K562 (cell line): ENCODE results near the gene UBE2QL1. TPM values are rescaled to one million over a fixed set of nuclear protein-coding genes. Genes with fewer than 3 reads are reported as not detected.
A peak's percentile ranks its signal among the peaks of the same experiment; 100 is the strongest.

Source experiments
- ATAC-seq: fragments of 200-7000 bp; cut with Tn5 transposase; 3 replicates; pipeline ENCODE4 v1.9.1; 2020; ENCODE audit warnings: moderate library complexity
- BruUV-seq: library from RNA; stranded (reverse); fragments of 400-500 nt; replicated peaks from 2 replicates; lab custom pipeline; 2021; lab: Mats Ljungman, UMichigan
- CTCF ChIA-PET: fragments of 300-600 bp; formaldehyde crosslinking; extraction: SDS; loops from one replicate; lab custom pipeline; 2021; ENCODE audit warnings: low intra/inter-chr PET ratio; lab: Yijun Ruan, JAX
- POLR2A ChIA-PET: fragments of 300-600, 350-650 bp; sonication (Branson Sonifier 250); formaldehyde crosslinking; extraction: SDS; loops from one replicate; lab custom pipeline; 2021; ENCODE audit warnings: antibody characterized with exemption, inconsistent platforms; lab: Yijun Ruan, JAX
- DNase-seq, 4 experiments: peaks; one replicate each; pipeline versions ENCODE4 v3.0.0 to v3.0.0-alpha.2; 2011 to 2018; ENCODE audit warnings: low spot score in 3 of 4, mixed read lengths in 3 of 4; ENCODE audit errors: extremely low read depth in 1 of 4
- FAIRE-seq: peaks from 2 replicates; lab custom pipeline; 2011; peaks lifted over from hg19 to GRCh38; lab: Jason Lieb, UNC
- H2AFZ ChIP-seq: 2 replicates; pipeline ENCODE4 v1.6.0; 2011; ENCODE audit warnings: low read depth, low read length, control low read depth, inconsistent platforms
- H3K27ac ChIP-seq: fragments of 200-600 bp; 3 replicates; pipeline ENCODE4 v1.8.0; 2011; ENCODE audit warnings: low read depth, mild to moderate bottlenecking, control low read depth, inconsistent platforms, low read length, moderate library complexity, mixed read lengths; ENCODE audit errors: extremely low read depth
- H3K27me3 ChIP-seq, 2 experiments: fragments of 300-600 bp in 1 of 2; 2 replicates in 1 of 2; 3 replicates in 1 of 2; pipeline versions ENCODE4 v1.6.0 to v1.8.0; 2011; ENCODE audit warnings: inconsistent platforms in 2 of 2, low read length in 2 of 2, mild to moderate bottlenecking in 1 of 2, mixed read lengths in 1 of 2, moderate library complexity in 1 of 2; ENCODE audit not compliant: control insufficient read depth in 2 of 2, insufficient read depth in 2 of 2
- H3K36me3 ChIP-seq: fragments of 300-600 bp; 3 replicates; pipeline ENCODE4 v1.8.0; 2011; ENCODE audit warnings: mild to moderate bottlenecking, low read length, inconsistent platforms; ENCODE audit not compliant: control insufficient read depth, insufficient read depth
- H3K4me1 ChIP-seq, 2 experiments: fragments of 200-600 bp in 1 of 2; replicated peaks in 1 of 2; 2 replicates in 1 of 2; 3 replicates in 1 of 2; pipeline versions ENCODE4 v1.5.1 to v1.8.0; 2011; ENCODE audit warnings: inconsistent platforms in 2 of 2, low read length in 2 of 2, mild to moderate bottlenecking in 1 of 2, mixed read lengths in 1 of 2, moderate library complexity in 1 of 2; ENCODE audit not compliant: control insufficient read depth in 2 of 2, insufficient read depth in 2 of 2
- H3K4me2 ChIP-seq: 2 replicates; pipeline ENCODE4 v1.6.1; 2011; ENCODE audit warnings: low read length, control low read depth, inconsistent platforms, mixed read lengths; ENCODE audit not compliant: insufficient read depth
- H3K4me3 ChIP-seq: fragments of 200-600 bp; sonication (generic), shearing (Covaris generic); 2 replicates; pipeline ENCODE4 v1.5.1; 2016; ENCODE audit warnings: control low read depth, inconsistent platforms
- H3K79me2 ChIP-seq: fragments of 200-600 bp; 3 replicates; pipeline ENCODE4 v1.8.0; 2011; ENCODE audit warnings: low read length, inconsistent platforms; ENCODE audit not compliant: control insufficient read depth, insufficient read depth
- H3K9ac ChIP-seq, 2 experiments: 2 replicates each; pipeline versions ENCODE4 v1.6.0 to v1.6.1; 2011; ENCODE audit warnings: low read depth in 2 of 2, low read length in 2 of 2, control low read depth in 1 of 2, inconsistent platforms in 1 of 2, mild to moderate bottlenecking in 1 of 2, mixed read lengths in 1 of 2; ENCODE audit not compliant: insufficient read depth in 1 of 2
- H3K9me1 ChIP-seq: one replicate; pipeline ENCODE4 v1.6.0; 2011; ENCODE audit warnings: inconsistent platforms, mild to moderate bottlenecking, low read length, moderate library complexity; ENCODE audit not compliant: control insufficient read depth, insufficient read depth
- H3K9me3 ChIP-seq: replicated peaks from 2 replicates; pipeline ENCODE4 v1.5.1; 2011; ENCODE audit warnings: low read depth, low read length, inconsistent platforms; ENCODE audit not compliant: control insufficient read depth, insufficient read depth
- H4K20me1 ChIP-seq: replicated peaks from 2 replicates; pipeline ENCODE4 v1.6.1; 2011; ENCODE audit warnings: low read length, inconsistent platforms, mixed read lengths; ENCODE audit not compliant: control insufficient read depth, insufficient read depth
- FOXJ2 ChIP-seq: fragments of 200-800 bp; sonication (Bioruptor generic); IDR thresholded peaks from 2 replicates; pipeline ENCODE4 v1.6.1; 2016; ENCODE audit warnings: missing genetic modification characterization, missing compliant biosample characterization
- RAD21 ChIP-seq, 2 experiments: fragments of 250-450 bp in 1 of 2; fragments of 450-650 bp in 1 of 2; sonication (Bioruptor Pico) in 1 of 2; formaldehyde crosslinking in 1 of 2; IDR thresholded peaks in 1 of 2; conservative IDR thresholded peaks in 1 of 2; 2 replicates each; pipeline versions ENCODE4 v1.4.0 to v1.8.0; 2020 to 2022; ENCODE audit warnings: mild to moderate bottlenecking in 2 of 2, moderate library complexity in 1 of 2
- SLC30A9 ChIP-seq: fragments of 250-450 bp; sonication (Bioruptor Pico); IDR thresholded peaks from 2 replicates; pipeline ENCODE4 v1.8.0; 2022; ENCODE audit warnings: mild to moderate bottlenecking, moderate library complexity
- TEAD1 ChIP-seq, 2 experiments: fragments of 450-650 bp in 1 of 2; sonication (generic) in 1 of 2; formaldehyde crosslinking; IDR thresholded peaks; 2 replicates each; pipeline versions ENCODE4 v1.4.0 to v1.8.0; 2020 to 2022; ENCODE audit warnings: mild to moderate bottlenecking in 2 of 2, missing genetic modification reagents in 1 of 2
- THRA ChIP-seq: fragments of 450-650 bp; IDR thresholded peaks from 2 replicates; pipeline ENCODE4 v1.6.1; 2017; ENCODE audit warnings: mild to moderate bottlenecking, moderate library complexity
- THRB ChIP-seq: fragments of 450-650 bp; formaldehyde crosslinking; conservative IDR thresholded peaks from 2 replicates; pipeline ENCODE4 v1.4.0; 2022; ENCODE audit warnings: mild to moderate bottlenecking, missing genetic modification characterization
- WGBS: fragments of 100-300 bp; shearing (Covaris generic); methylation state at CpG from one replicate; pipeline ENCODE4 v1.1.6; 2016; ENCODE audit warnings: low coverage, mixed read lengths; ENCODE audit not compliant: insufficient coverage; ENCODE audit errors: missing lambda C conversion rate; 5-methylcytosine and 5-hydroxymethylcytosine counted together
- in situ Hi-C: fragments of 300-500 bp; cut with MboI; formaldehyde crosslinking; loops from 4 replicates; pipeline ENCODE4 v1.15.0; 2018; ENCODE audit warnings: inconsistent platforms, mixed read lengths
- intact Hi-C: fragments of 100-400 bp; cut with micrococcal nuclease; formaldehyde crosslinking; loops from 2 replicates; pipeline ENCODE4 v1.14.2; 2022
- polyA plus RNA-seq, 8 experiments: library from polyadenylated mRNA; depleted of rRNA in 4 of 8; stranded (reverse) in 5 of 8; unstranded in 3 of 8; fragments of >200 nt; fragmentation: Nextera tagmentation in 2 of 8; fragmentation: Illumina TruSeq in 1 of 8; extraction: Ambion mirVana in 2 of 8; extraction: Trizol in 1 of 8; gene quantifications; 2 replicates each; pipeline versions ENCODE4 v1.2.1 to v1.2.3, GENCODE V29; 2011 to 2014; ENCODE audit warnings: inconsistent platforms in 1 of 8, missing spikeins in 1 of 8
- total RNA-seq, 7 experiments: library from RNA; depleted of rRNA in 6 of 7; stranded (reverse); fragments of >200 nt in 6 of 7; fragmentation: Illumina TruSeq in 2 of 7; extraction: Trizol in 2 of 7; gene quantifications; 2 replicates each; pipeline versions ENCODE4 v1.2.1 to v1.2.3, GENCODE V29; 2011 to 2021; ENCODE audit warnings: low replicate concordance in 1 of 7

The UBE2QL1 gene
- total and polyA plus RNA-seq, 9 of the 15 experiments (the other 6 are each of a cell fraction or from before 2014, with no cell fraction given) = not detected

DNA sequence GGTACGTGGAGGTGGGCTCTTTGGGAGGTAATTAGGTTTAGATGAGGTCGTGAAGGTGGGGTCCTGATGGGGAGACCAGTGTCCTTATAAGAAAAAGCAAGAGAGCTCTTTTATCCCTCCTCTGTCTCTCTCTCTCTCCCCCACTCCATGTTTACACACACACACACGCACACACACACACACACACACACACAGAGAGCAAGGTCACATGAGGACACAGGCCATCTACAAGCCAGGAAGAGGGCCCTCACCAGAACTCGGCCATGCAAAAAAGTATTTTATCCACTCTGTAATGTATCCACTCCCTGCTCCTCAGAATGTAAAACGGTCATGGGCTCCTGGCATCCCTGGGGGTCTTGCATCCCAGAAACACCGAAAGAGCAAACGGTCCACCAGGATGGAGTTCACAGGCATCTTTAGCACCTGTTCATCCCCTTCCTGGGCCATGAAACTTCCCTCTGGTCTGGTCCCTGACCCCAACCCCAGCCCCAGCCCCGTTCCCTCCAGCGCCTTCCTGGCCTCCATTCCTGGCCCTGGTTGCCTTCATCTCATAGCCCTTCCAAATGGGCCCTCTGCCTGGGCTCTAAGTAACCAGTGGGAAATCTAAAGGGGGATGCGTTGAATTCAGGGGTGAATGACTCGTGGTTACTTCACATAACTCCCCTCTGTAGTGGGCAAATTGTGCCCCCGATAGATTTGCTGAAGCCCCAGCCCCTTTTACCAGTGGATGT lies 95.3 kb downstream of the UBE2QL1 start:
- CTCF ChIA-PET = no interaction called here
- Histone ChIP-seq H3K4me1 (no peaks in the 10 kb centered on the region), H3K27ac (no peak overlapping the region), H3K9ac (no peak overlapping the region), H3K9me3 (no peaks in the 10 kb centered on the region), H3K4me2 (no peak overlapping the region), H3K36me3 (no peaks in the 10 kb centered on the region), H2AFZ (no peak overlapping the region), H4K20me1 (peaks cover 7% of the 10 kb centered on the region), H3K27me3 (peaks cover 21 to 46% of the 10 kb centered on the region in 2 experiments; a peak in 4 of 5 replicates), H3K9me1 (no peaks in the 10 kb centered on the region), H3K4me3 (no peak overlapping the region), H3K79me2 (no peaks in the 10 kb centered on the region)
- TF ChIP-seq TEAD1 (CRISPR knock-in tag; IDR thresholded peaks at IDR 0.05) (no peak), THRA (peak; percentile 73), FOXJ2 (peak; percentile 40; the same call in 1 of the 2 replicates), SLC30A9 (CRISPR knock-in tag) (no peak), THRB (CRISPR knock-in tag) (peak; percentile 46; the same call in 1 of the 2 replicates), RAD21 (CRISPR knock-in tag; conservative IDR thresholded peaks at IDR 0.05 in 1 of 2, IDR thresholded peaks at IDR 0.05 in 1 of 2) (no peak)
- FAIRE-seq = no peak
- intact Hi-C loops (no loop called here), in situ Hi-C loops (no loop called here)
- POLR2A ChIA-PET = no interaction called here
- no peak for ATAC-seq
- under 1% methylated on average over 11 of the region's 12 CpGs for whole genome bisulfite sequencing
- DNase-seq = no peak
- BruUV-seq = no TSS peak

Other genes with a start within 250 kb of the UBE2QL1 start
- 36.1 and 51.0 TPM in 2 replicates for gene MED10, start 70.3 kb upstream of the UBE2QL1 start, total RNA-seq (2014; rRNA removed)
- 23.8 and 25.7 TPM in 2 replicates for gene MED10, start 70.3 kb upstream of the UBE2QL1 start, total RNA-seq (2014; rRNA removed; fragmentation: Illumina TruSeq; extraction: Trizol)
- 28.4 and 33.6 TPM in 2 replicates for gene MED10, start 70.3 kb upstream of the UBE2QL1 start, total RNA-seq (2015; rRNA removed; fragmentation: Illumina TruSeq; extraction: Trizol)
- 52.0 and 62.3 TPM in 2 replicates for gene MED10, start 70.3 kb upstream of the UBE2QL1 start, total RNA-seq (2021)
- gene MED10, start 70.3 kb upstream of the UBE2QL1 start, polyA plus RNA-seq (2011; rRNA removed) = 49.9 and 58.8 TPM in 2 replicates
- 60.6 and 72.2 TPM in 2 replicates for gene MED10, start 70.3 kb upstream of the UBE2QL1 start, polyA plus RNA-seq (2014; fragmentation: Illumina TruSeq; extraction: Trizol)
- 10 to 100 TPM; 45.0 to 72.5 TPM for gene MED10, start 70.3 kb upstream of the UBE2QL1 start, polyA plus RNA-seq (2014; fragmentation: Nextera tagmentation; extraction: Ambion mirVana)
- 78.5 and 83.4 TPM in 2 replicates for gene MED10, start 70.3 kb upstream of the UBE2QL1 start, polyA plus RNA-seq (2014; rRNA removed)
- 138 and 161 TPM in 2 replicates for gene NSUN2, start 184.2 kb downstream of the UBE2QL1 start, total RNA-seq (2014; rRNA removed)
- 127 and 137 TPM in 2 replicates for gene NSUN2, start 184.2 kb downstream of the UBE2QL1 start, total RNA-seq (2014; rRNA removed; fragmentation: Illumina TruSeq; extraction: Trizol)
- 122 and 124 TPM in 2 replicates for gene NSUN2, start 184.2 kb downstream of the UBE2QL1 start, total RNA-seq (2015; rRNA removed; fragmentation: Illumina TruSeq; extraction: Trizol)
- gene NSUN2, start 184.2 kb downstream of the UBE2QL1 start, total RNA-seq (2021) = 138 and 160 TPM in 2 replicates
- 97.8 and 118 TPM in 2 replicates for gene NSUN2, start 184.2 kb downstream of the UBE2QL1 start, polyA plus RNA-seq (2011; rRNA removed)
- gene NSUN2, start 184.2 kb downstream of the UBE2QL1 start, polyA plus RNA-seq (2014; fragmentation: Illumina TruSeq; extraction: Trizol) = 158 and 167 TPM in 2 replicates
- gene NSUN2, start 184.2 kb downstream of the UBE2QL1 start, polyA plus RNA-seq (2014; fragmentation: Nextera tagmentation; extraction: Ambion mirVana) = 10 to 100 TPM in 1 of 2 experiments, 1 to 10 TPM in 1; 9.2 to 13.6 TPM
- gene NSUN2, start 184.2 kb downstream of the UBE2QL1 start, polyA plus RNA-seq (2014; rRNA removed) = 153 and 156 TPM in 2 replicates
- 14.4 and 21.2 TPM in 2 replicates for gene SRD5A1, start 184.6 kb downstream of the UBE2QL1 start, total RNA-seq (2014; rRNA removed)
- gene SRD5A1, start 184.6 kb downstream of the UBE2QL1 start, total RNA-seq (2014; rRNA removed; fragmentation: Illumina TruSeq; extraction: Trizol) = 6.7 and 9.7 TPM in 2 replicates
- gene SRD5A1, start 184.6 kb downstream of the UBE2QL1 start, total RNA-seq (2015; rRNA removed; fragmentation: Illumina TruSeq; extraction: Trizol) = 5.0 TPM in 2 replicates
- gene SRD5A1, start 184.6 kb downstream of the UBE2QL1 start, total RNA-seq (2021) = 22.1 and 22.2 TPM in 2 replicates
- gene SRD5A1, start 184.6 kb downstream of the UBE2QL1 start, polyA plus RNA-seq (2011; rRNA removed) = 20.0 and 22.6 TPM in 2 replicates
- 7.2 and 8.1 TPM in 2 replicates for gene SRD5A1, start 184.6 kb downstream of the UBE2QL1 start, polyA plus RNA-seq (2014; fragmentation: Illumina TruSeq; extraction: Trizol)
- 1 to 10 TPM; 1.3 to 1.8 TPM for gene SRD5A1, start 184.6 kb downstream of the UBE2QL1 start, polyA plus RNA-seq (2014; fragmentation: Nextera tagmentation; extraction: Ambion mirVana)
- 13.7 and 19.0 TPM in 2 replicates for gene SRD5A1, start 184.6 kb downstream of the UBE2QL1 start, polyA plus RNA-seq (2014; rRNA removed)